Medulla oblongata (tissue), 1 donor: ENCODE data around the gene SMC6.

Source experiments
- DNase-seq: peaks from one replicate; pipeline ENCODE4 v3.0.0-alpha.2; 2015; ENCODE audit errors: extremely low spot score

The SMC6 gene

GRCh38 chr2:17753803-17754663 is at the start of gene SMC6, which contains the start of gene GEN1:
Gene SMC6 (minus strand): TSS chr2:17753810. CDS start chr2:17745946, 7,864 bp downstream.
Gene GEN1 (plus strand): TSS chr2:17754138. CDS start chr2:17759944, 5,806 bp downstream.
- DNase-seq, result peak; percentile 93

- DNase-seq, result no peak
Observed at GRCh38 chr2:17800693-17801458, 47.3 kb upstream of the SMC6 start.

- DNase-seq, result peak; percentile 31
Observed at GRCh38 chr2:17800219-17800618, 46.6 kb upstream of the SMC6 start.

- DNase-seq, result no peak
Observed at GRCh38 chr2:17799301-17800120, 45.9 kb upstream of the SMC6 start.

GRCh38 chr2:17798338-17798737 is 44.7 kb upstream of the SMC6 start:
- DNase-seq, result no peak

- no peak for DNase-seq
Observed at GRCh38 chr2:17795309-17795708, 41.7 kb upstream of the SMC6 start.

- no peak for DNase-seq
Observed at GRCh38 chr2:17793803-17794354, 40.3 kb upstream of the SMC6 start.

DNA sequence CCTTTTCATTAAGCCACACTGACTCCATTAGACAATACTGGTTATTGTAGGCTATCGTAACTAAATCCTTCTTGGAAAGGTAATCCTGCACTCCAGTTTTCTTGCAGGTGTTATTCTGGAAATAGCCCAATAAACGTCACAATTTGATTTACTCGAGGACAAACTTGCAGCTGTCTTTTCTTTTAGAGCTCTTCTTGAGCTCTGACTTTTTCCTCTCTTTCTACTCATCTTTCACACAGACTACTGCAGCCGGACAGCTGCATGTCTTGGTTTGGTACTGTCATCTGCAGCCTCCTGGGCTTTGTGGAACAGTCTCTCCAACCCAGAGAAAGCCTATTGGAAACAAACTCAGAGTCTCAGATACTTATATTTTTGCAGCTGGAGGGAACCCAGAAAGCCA is 39.7 kb upstream of the SMC6 start:
- DNase-seq, result no peak

GRCh38 chr2:17792515-17792914 is 38.9 kb upstream of the SMC6 start:
- no peak for DNase-seq

- DNase-seq, result no peak
Observed at GRCh38 chr2:17791817-17792130, 38.2 kb upstream of the SMC6 start.

- no peak for DNase-seq
Observed at GRCh38 chr2:17791121-17791816, 37.7 kb upstream of the SMC6 start.

DNA sequence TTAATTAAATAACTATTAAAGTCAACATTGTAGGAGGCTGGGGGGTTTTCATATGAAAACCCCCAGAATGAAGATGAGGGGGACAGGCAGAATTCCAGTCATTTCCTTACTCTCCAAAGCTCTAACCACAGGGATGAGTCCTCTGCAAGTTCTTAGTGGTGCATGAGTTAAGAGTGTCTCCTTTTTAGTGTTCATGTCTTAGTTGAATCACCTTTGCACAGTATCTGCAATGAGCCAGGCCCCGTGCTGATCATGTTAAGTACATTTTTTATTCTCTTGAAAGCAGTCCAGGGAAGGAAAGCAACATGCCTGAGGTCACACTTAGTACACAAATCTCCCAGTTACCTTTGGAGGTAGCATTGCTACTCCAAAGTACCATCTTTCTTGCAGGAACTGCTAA is 36.9 kb upstream of the SMC6 start:
- DNase-seq, result no peak

DNA sequence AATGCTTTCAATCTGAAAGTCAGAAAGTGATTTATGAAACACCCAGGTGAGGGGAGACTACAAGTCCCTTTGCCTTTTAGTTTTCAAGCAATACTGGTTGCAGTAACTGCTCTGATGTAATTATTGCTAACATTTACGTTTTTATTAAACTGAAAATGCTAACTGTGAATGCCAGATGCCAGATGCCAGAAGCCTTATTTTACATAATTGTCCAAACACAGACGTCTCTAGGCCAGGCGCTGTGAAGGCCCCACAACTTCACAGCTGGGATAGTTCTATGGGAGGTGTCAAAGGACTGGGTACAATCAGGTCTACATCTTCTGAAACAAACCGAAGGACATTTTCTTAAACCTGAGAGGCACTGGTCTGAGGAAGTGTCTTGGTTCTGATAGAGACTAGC is 35.2 kb upstream of the SMC6 start:
- DNase-seq, result no peak

DNA sequence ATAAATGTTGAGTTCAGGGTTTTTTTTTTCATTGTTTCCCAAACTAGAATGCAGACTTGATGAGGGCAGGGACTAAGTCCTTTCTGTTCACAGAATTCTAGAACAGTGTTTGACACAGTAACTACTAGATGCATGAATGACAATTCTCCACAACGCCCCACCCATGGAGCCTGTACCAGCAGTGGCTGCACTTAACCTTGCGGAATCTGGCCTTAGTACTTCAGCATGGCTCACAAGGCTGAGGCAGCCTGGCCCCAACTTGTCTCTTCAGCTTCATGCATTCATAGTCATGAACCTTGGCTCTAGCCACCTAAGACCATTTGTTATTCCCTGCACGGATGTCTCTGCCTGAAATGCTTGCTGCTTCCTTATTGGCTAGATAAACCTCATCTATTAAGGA is 33.1 kb upstream of the SMC6 start:
- DNase-seq, result no peak

DNA sequence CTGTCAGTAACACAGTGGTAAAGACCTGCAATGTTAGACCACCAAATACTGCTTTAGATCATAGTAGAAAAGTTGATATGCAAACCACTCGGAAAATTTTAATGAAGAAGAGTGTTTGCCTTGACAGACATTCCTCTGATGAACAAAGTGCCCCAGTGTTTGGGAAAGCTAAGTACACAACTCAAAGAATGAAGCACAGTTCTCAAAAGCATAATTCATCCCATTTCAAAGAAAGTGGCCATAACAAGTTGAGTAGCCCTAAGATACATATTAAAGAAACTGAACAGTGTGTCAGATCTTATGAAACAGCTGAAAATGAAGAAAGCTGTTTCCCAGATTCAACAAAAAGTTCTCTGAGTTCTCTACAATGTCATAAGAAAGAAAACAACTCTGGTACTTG is 27.9 kb upstream of the SMC6 start:
- DNase-seq, result no peak

DNA sequence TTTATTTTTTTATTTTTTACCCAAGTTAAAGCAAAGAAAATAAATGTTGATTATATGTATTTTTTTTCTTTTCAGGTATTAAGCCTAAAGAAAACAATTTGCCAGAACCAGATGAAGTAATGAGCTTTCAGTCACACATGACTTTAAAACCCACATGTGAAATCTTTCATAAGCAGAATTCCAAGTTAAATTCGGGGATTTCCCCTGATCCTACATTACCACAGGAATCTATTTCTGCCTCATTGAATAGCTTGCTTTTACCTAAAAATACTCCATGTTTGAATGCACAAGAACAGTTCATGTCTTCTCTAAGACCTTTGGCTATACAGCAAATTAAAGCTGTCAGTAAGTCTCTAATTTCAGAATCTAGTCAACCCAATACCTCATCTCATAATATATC is 26.9 kb upstream of the SMC6 start:
- DNase-seq, result no peak

GRCh38 chr2:17772532-17772931 is 18.9 kb upstream of the SMC6 start:
- no peak for DNase-seq

DNA sequence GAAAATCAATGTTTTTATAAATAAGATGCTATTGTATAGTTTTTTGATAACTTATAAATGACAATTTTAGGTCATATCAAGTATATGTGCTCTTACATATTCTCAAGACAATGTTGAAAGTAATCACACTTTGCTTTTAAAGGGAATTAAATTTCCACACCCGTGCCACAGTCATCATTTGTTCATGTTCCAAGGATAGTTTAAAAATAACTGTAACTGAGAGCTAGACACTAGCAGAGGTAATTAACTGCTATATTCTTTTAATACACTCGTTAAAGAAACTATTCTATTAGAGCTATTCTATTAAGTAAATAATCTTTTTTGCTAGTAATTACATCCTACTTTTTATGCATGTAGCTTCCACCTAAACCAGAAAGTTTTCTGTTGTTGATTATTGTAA is 18.3 kb upstream of the SMC6 start:
- no peak for DNase-seq

- no peak for DNase-seq
Observed at GRCh38 chr2:17768894-17769293, 15.3 kb upstream of the SMC6 start.

GRCh38 chr2:17765398-17765797 is 11.8 kb upstream of the SMC6 start:
- no peak for DNase-seq

DNA sequence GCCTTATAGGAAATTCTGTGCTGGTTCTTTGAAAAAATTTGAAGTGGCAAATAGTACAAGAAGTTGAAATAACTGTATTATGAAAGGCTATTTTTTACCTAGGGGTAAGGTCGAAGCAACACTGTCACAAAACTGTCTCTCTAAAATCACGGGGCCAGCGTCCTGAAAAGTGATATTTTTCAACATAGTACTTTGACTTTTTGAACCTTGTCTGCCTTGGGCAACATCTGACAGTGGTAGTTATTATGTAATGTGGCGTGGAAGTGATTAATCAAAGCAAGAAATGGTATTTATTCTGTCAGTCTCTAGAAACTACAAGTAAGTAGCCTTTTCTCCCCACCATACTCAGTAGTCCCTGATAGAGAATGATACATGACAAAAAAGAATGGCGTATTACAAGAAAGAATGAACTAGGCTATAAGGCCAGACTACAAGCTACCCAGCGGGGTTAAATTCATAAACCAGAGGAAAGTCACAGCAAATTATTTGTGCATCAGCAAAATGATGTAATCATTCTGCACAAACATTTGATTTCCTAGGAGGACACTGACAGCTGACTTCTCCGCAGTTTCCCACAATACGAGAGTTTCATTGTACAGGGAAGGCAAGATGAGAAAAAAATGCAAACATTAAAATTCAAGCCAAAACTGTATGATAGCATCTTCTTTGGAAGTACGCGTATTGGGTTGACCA is 10.2 kb upstream of the SMC6 start:
- DNase-seq, result no peak
